Inflammatory macrophage (primary cell): ENCODE data around the gene PDGFA.

Source experiments
- DNase-seq, 2 donors: peaks; one replicate each; pipeline ENCODE4 v3.0.0-alpha.2; 2020 to 2022

Gene PDGFA

GRCh38 chr7:458511-459245 lies 61.0 kb downstream of the PDGFA start:
- no peak for DNase-seq

DNA sequence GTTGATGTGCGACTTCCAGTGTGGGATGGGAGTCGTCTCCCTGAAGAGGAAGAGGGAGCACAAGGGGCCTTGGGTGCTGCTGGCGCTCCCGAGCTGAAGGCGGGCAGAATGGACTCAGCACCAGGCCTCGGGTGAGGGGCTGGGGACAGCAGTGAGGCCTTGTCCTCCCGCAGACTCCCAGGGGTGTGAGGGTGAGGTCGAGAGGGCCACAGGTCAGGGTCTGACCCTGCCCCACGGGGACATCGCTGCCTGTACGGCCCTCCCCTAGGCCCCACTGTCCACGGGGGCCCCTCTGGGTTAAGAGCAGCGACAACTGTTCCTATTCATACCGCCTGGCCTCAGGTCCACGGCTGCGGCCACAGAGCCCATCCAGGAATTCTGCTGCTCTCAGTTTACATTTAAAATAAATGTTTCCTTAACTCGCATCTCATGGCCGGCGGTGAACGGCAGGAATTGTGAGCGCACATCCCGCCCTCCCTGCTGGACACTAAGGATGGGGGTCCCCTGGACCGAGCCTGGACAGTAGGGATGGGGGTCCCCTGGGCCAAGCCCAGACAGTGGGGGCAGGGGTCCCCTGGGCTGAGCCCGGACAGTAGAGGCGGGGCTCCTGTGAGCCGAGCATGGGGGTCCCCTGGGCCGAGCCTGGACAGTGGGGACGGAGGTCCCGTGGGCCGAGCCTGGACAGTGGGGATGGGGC lies 61.7 kb downstream of the PDGFA start:
- no peak for DNase-seq

DNA sequence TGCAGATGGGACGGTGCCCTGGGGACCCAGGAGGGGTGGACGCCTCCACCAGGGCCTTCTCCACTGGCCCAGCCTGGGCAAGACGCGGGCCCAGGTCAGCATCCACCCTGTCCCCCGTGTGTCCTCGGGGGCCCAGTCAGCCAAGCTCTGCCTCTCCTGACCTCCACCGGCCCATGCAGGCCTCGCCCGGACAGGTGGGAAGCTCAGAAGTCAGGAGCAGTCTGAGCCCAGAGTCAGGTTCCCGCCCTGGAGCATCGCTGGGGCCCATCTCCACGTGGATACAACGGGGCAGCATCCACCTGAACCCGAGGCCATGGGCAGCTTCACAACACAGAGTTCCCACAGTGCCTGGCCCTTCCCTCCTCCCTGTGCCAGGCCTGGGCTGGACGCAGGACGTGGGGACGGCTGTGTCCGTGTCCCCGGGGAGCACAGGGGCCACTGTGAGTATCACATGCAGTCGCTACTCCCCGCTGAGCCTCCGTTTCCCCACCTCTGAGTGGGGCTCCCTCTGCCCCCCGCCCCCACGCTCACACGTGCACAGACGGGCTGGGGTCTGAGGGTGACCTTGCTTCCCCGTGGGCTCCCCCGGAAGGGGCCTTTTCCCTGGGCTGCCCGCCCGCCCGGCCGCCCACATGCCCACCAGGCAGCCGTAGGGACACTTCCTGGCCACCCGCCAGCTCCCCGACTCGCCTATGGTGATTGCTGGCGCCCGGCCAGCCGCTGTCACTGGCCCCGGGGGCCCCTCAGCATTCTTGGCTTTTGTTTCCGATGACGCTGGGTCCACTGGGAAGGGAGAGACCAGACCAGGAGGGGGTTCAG lies 64.3 kb downstream of the PDGFA start:
- no peak for DNase-seq

GRCh38 chr7:454356-455109 lies 65.1 kb downstream of the PDGFA start:
- no peak for DNase-seq

- DNase-seq: no peak
Observed at GRCh38 chr7:453597-454306, 65.9 kb downstream of the PDGFA start.

DNA sequence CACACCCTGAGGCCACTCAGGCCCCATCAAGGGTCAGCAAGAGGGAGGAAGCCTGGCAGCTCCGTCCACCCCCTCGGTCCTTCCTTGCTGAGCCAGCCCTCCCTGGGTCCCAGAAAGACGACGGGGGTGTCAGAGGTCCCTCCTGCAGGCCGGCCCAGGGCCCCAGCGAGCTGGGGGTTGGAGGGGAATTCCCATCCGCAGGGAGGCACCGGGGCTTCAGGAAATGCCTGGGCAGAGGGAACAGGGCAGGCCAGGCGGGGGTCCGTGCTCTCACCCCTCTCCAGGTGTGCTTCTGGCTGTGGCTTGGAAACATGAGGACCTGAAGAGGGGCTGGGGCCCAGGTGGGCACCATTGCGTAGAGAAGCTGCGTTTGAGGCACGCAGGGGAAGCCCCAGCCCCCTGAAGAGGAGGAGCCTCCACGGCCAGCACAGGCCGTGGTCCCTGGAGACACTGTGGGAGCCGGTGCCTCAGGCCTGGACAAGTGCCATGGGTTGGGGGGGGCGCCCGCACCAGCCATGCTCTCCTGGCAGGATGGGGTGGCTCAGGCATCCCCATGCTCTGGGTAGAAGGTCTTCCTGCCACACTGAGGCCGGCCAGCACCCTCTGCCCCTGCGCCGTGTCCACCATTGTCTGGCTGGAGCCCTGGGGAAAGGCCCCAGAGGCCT lies 66.7 kb downstream of the PDGFA start:
- DNase-seq: no peak

- DNase-seq: no peak
Observed at GRCh38 chr7:452226-452751, 67.4 kb downstream of the PDGFA start.

GRCh38 chr7:451255-452225 lies 68.1 kb downstream of the PDGFA start:
- no peak for DNase-seq

- no peak for DNase-seq
Observed at GRCh38 chr7:450741-451140, 68.9 kb downstream of the PDGFA start.

DNA sequence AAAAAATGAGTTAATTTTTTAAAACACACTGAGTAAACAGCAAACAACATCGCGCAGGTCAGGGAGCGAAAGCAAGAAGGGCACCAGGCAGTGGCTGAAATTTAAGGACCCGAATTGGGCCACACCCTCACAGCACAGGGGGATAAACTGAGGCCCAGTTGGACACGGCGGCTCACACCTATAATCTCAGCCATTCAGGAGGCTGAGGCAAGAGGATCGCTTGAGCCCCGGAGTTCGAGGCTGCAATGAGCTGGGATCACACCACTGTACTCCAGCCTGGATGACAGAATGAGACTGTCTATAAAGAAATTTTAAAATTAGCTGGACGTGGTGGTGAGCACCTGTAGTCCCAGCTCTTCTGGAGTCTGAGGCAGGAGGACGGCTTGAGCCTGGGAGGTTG lies 69.6 kb downstream of the PDGFA start:
- no peak for DNase-seq

DNA sequence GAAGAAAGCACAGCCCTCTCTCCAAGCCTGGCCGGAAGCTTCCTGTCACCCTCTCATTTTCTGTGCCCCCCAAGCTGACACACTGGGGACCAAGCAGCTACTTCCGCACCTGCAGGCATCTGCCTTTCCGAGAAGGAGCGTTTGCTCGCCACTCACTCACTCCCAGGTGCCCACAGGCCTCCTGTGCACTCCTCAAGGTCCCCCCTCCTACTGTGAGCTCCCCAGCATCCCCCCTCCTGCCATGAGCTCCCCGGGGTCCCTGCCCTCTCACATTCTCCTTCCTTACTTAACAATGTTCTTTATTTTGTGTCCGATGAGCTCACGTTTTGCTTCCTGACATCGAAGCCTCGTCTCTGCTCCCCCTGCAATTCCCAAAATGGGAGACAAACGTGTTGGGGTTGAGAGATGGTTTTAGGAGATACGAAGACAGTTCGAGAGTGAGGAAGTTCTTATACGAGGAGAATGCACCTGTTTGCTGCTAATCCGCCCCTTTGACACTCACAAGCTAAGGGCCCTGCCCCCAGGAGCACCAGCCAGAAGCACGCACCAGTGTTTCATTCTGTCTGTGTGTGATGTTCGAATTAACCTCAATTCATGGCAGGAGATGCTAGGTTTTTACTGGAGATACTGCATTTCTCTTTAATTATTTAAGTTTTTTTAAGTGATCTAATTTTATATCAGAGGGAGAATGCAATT lies 70.2 kb downstream of the PDGFA start:
- DNase-seq: no peak

- DNase-seq: no peak
Observed at GRCh38 chr7:447523-447922, 72.1 kb downstream of the PDGFA start.
